GM12801 (cell line): ENCODE data around the gene DDI1.

Source experiments
- TF ChIP-seq, protein P1 (sequence below): IDR thresholded peaks from one replicate; pipeline ENCODE4 v1.5.1; 2011; ENCODE audit warnings: control low read depth; ENCODE audit not compliant: insufficient read length; ENCODE audit errors: extremely low read depth

Gene DDI1

DNA sequence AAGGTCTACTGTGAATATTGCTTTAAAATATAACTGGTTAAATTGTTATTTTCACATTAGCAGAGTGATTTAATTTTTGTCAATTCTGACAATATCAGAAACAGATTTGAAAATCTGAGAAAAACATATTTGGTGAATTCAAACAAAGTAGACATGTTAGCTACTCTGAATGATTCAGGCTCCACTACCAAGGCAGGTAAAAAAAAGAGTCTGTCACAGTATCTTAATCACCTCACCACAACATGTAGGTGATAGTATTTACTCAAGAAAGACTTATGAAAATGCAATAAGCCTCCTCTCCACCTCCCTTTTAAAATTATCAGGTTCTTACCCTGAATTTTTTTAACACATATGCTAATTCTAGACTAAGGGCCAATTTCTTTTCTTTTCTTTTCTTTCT lies 42.6 kb downstream of the DDI1 start:
- TF ChIP-seq, protein P1, sequence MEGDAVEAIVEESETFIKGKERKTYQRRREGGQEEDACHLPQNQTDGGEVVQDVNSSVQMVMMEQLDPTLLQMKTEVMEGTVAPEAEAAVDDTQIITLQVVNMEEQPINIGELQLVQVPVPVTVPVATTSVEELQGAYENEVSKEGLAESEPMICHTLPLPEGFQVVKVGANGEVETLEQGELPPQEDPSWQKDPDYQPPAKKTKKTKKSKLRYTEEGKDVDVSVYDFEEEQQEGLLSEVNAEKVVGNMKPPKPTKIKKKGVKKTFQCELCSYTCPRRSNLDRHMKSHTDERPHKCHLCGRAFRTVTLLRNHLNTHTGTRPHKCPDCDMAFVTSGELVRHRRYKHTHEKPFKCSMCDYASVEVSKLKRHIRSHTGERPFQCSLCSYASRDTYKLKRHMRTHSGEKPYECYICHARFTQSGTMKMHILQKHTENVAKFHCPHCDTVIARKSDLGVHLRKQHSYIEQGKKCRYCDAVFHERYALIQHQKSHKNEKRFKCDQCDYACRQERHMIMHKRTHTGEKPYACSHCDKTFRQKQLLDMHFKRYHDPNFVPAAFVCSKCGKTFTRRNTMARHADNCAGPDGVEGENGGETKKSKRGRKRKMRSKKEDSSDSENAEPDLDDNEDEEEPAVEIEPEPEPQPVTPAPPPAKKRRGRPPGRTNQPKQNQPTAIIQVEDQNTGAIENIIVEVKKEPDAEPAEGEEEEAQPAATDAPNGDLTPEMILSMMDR, result no peak

DNA sequence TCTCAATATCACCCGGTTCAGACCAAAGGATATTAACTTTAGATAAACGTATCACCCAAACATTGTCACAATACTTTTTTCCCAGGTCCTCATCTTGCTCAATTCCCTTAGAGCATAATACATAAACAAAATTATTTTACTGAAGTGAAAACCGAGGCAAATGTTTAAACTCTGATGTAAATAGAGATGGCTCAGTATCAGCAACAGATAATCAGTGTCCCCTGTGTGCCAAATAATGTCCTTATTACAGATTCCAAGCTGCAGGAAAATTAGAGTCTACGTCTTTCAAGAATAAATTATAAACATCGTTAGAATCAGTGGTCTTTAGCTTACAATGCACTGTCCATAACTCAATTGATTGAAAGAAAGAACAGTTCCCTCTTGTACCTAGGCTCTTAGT lies 50.2 kb downstream of the DDI1 start:
- TF ChIP-seq, protein P1, result no peak
